HCT116 (cell line): Measurements from ENCODE around the gene ARHGDIG. TPM values are rescaled to one million over a fixed set of nuclear protein-coding genes. Genes with fewer than 3 reads are reported as not detected.

Source experiments
- ATAC-seq: fragments of 200-7000 bp; cut with Tn5 transposase; 2 replicates; pipeline ENCODE4 v1.9.1; 2020; ENCODE audit warnings: mild to moderate bottlenecking, moderate library complexity
- BruUV-seq: library from RNA; stranded (reverse); fragments of 400-500 nt; replicated peaks from 2 replicates; lab custom pipeline; 2021; lab: Mats Ljungman, UMichigan
- CTCF ChIA-PET: fragments of 300-600 bp; sonication (Branson Sonifier 250); formaldehyde crosslinking; loops from one replicate; lab custom pipeline; 2021; ENCODE audit warnings: antibody characterized with exemption; lab: Charles Lee
- POLR2A ChIA-PET: fragments of 300-600, 350-600 bp; sonication (Branson Sonifier 250); formaldehyde crosslinking; loops from one replicate; lab custom pipeline; 2021; ENCODE audit warnings: antibody characterized with exemption; lab: Charles Lee
- RAD21 ChIA-PET, 2 experiments: fragments of 300-600 bp; sonication (Branson Sonifier 250); formaldehyde crosslinking; loops; one replicate each; lab custom pipeline; 2023; ENCODE audit warnings: low total read pairs in 2 of 2; ENCODE audit not compliant: uncharacterized antibody in 2 of 2, unreplicated experiment in 2 of 2, low non-redundant PET in 1 of 2; lab: Charles Lee
- DNase-seq: peaks from one replicate; pipeline ENCODE4 v3.0.0-alpha.2; 2010; ENCODE audit warnings: low read depth, low spot score
- H2AFZ ChIP-seq: fragments of 200-600 bp; shearing (Covaris generic), sonication (generic); 2 replicates; pipeline ENCODE4 v1.6.1; 2017; ENCODE audit warnings: low read depth, mixed run types, mixed read lengths, antibody characterized with exemption, low read length; ENCODE audit not compliant: poor library complexity, severe bottlenecking
- H3K27ac ChIP-seq: 2 replicates; pipeline ENCODE4 v1.5.1; 2012; ENCODE audit warnings: low read depth, low read length
- H3K27me3 ChIP-seq: fragments of 200-600 bp; sonication (generic); 2 replicates; pipeline ENCODE4 v1.6.1; 2016; ENCODE audit warnings: mixed run types, low read length, mixed read lengths; ENCODE audit not compliant: insufficient read depth
- H3K36me3 ChIP-seq, 2 experiments: fragments of 200-500 bp in 1 of 2; fragments of 200-600 bp in 1 of 2; sonication (Bioruptor generic) in 1 of 2; sonication (generic) in 1 of 2; 2 replicates each; pipeline versions ENCODE4 v1.5.1 to v1.6.1; 2014 to 2016; ENCODE audit warnings: low read length in 2 of 2, inconsistent platforms in 1 of 2, mixed read lengths in 1 of 2, mixed run types in 1 of 2; ENCODE audit not compliant: insufficient read depth in 2 of 2, control insufficient read depth in 1 of 2
- H3K4me1 ChIP-seq, 2 experiments: fragments of 200-600 bp in 1 of 2; sonication (generic) in 1 of 2; 2 replicates each; pipeline versions ENCODE4 v1.5.1 to v1.6.1; 2012 to 2017; ENCODE audit warnings: low read length in 2 of 2, inconsistent platforms in 1 of 2, mild to moderate bottlenecking in 1 of 2, mixed read lengths in 1 of 2, mixed run types in 1 of 2, moderate library complexity in 1 of 2; ENCODE audit not compliant: insufficient read depth in 2 of 2, control insufficient read depth in 1 of 2
- H3K4me2 ChIP-seq: fragments of 200-600 bp; sonication (generic); 2 replicates; pipeline ENCODE4 v1.6.1; 2017; ENCODE audit warnings: mixed run types, low read length, mixed read lengths
- H3K4me3 ChIP-seq, 2 experiments: fragments of 200-600 bp in 1 of 2; sonication (generic) in 1 of 2; replicated peaks in 1 of 2; 2 replicates each; pipeline ENCODE4 v1.5.1; 2011 to 2016; ENCODE audit warnings: low read length in 2 of 2, control low read depth in 1 of 2, low read depth in 1 of 2, mild to moderate bottlenecking in 1 of 2, mixed read lengths in 1 of 2, mixed run types in 1 of 2
- H3K79me2 ChIP-seq: fragments of 200-600 bp; sonication (generic); 2 replicates; pipeline ENCODE4 v1.6.1; 2017; ENCODE audit warnings: mild to moderate bottlenecking, mixed run types, low read length, moderate library complexity, mixed read lengths; ENCODE audit not compliant: insufficient read depth
- H3K9ac ChIP-seq: fragments of 200-600 bp; sonication (generic); 2 replicates; pipeline ENCODE4 v1.6.1; 2016; ENCODE audit warnings: low read length, mixed read lengths
- H3K9me2 ChIP-seq: fragments of 200-600 bp; sonication (generic), shearing (Covaris generic); 2 replicates; pipeline ENCODE4 v1.6.1; 2017; ENCODE audit warnings: mixed run types, mild to moderate bottlenecking, moderate library complexity; ENCODE audit not compliant: insufficient read depth
- H3K9me3 ChIP-seq, 2 experiments: fragments of 200-500 bp in 1 of 2; fragments of 200-600 bp in 1 of 2; sonication (Bioruptor generic) in 1 of 2; sonication (generic) in 1 of 2; 2 replicates each; pipeline ENCODE4 v1.6.1; 2014 to 2017; ENCODE audit warnings: low read length in 2 of 2, mixed read lengths in 2 of 2, inconsistent platforms in 1 of 2, low read depth in 1 of 2, mild to moderate bottlenecking in 1 of 2, mixed run types in 1 of 2, moderate library complexity in 1 of 2; ENCODE audit not compliant: control insufficient read depth in 1 of 2, insufficient read depth in 1 of 2
- H4K20me1 ChIP-seq: fragments of 200-600 bp; sonication (generic), shearing (Covaris generic); 2 replicates; pipeline ENCODE4 v1.6.1; 2017; ENCODE audit warnings: mixed run types, mild to moderate bottlenecking, moderate library complexity; ENCODE audit not compliant: insufficient read depth
- ATF3 ChIP-seq: IDR thresholded peaks from 2 replicates; pipeline ENCODE4 v1.6.1; 2012
- ELF1 ChIP-seq: IDR thresholded peaks from 2 replicates; pipeline ENCODE4 v1.6.1; 2012; ENCODE audit warnings: low read depth, borderline replicate concordance
- FOSL1 ChIP-seq: IDR thresholded peaks from 2 replicates; pipeline ENCODE4 v1.6.1; 2012; ENCODE audit warnings: low read depth
- MAX ChIP-seq: IDR thresholded peaks from 2 replicates; pipeline ENCODE4 v1.6.1; 2012
- REST ChIP-seq: IDR thresholded peaks from 2 replicates; pipeline ENCODE4 v1.6.1; 2012; ENCODE audit warnings: low read depth
- TCF7L2 ChIP-seq: IDR thresholded peaks from 2 replicates; pipeline ENCODE4 v1.7.0; 2011; ENCODE audit warnings: borderline replicate concordance, inconsistent platforms; ENCODE audit not compliant: insufficient read depth, insufficient read length; ENCODE audit errors: extremely low read depth
- YY1 ChIP-seq: IDR thresholded peaks from 2 replicates; pipeline ENCODE4 v1.6.1; 2011; ENCODE audit warnings: low read length, low read depth, moderate library complexity, mild to moderate bottlenecking; ENCODE audit not compliant: insufficient replicate concordance; ENCODE audit errors: extremely low read depth
- ZBTB33 ChIP-seq: IDR thresholded peaks from 2 replicates; pipeline ENCODE4 v1.6.1; 2011; ENCODE audit warnings: mild to moderate bottlenecking, low read length, moderate library complexity; ENCODE audit not compliant: insufficient replicate concordance; ENCODE audit errors: extremely low read depth
- intact Hi-C: fragments of 100-400 bp; cut with micrococcal nuclease; formaldehyde crosslinking; loops from 2 replicates; pipeline ENCODE4 v1.10.0; 2022
- total RNA-seq: library from RNA; stranded (reverse); gene quantifications from one replicate; pipeline ENCODE4 v1.2.1, GENCODE V29; 2021; ENCODE audit not compliant: unreplicated experiment

Gene ARHGDIG
- total RNA-seq, 1 experiment from 2014 or later = not detected

- TF ChIP-seq TCF7L2 (no peak), ZBTB33 (no peak), YY1 (no peak), ATF3 (no peak), FOSL1 (no peak)
Measured at GRCh38 chr16:262121-262745, 18.2 kb upstream of the ARHGDIG start (continued).

GRCh38 chr16:263182-263774 is 17.1 kb upstream of the ARHGDIG start:
- Histone ChIP-seq H3K36me3 (no peaks in the 10 kb centered on the region), H3K27ac (no peak overlapping the region), H3K4me3 (no peak overlapping the region), H3K9me3 (no peaks in the 10 kb centered on the region), H4K20me1 (no peaks in the 10 kb centered on the region), H3K79me2 (no peaks in the 10 kb centered on the region), H3K9ac (no peak overlapping the region), H3K4me2 (no peak overlapping the region), H3K9me2 (no peaks in the 10 kb centered on the region), H2AFZ (no peak overlapping the region), H3K27me3 (no peaks in the 10 kb centered on the region), H3K4me1 (no peaks in the 10 kb centered on the region)
- TF ChIP-seq REST (no peak), ELF1 (no peak), MAX (no peak), YY1 (no peak), TCF7L2 (no peak)
- no peak for DNase-seq
- no peak for ATAC-seq
- ChIA-PET RAD21 (no interaction called here), POLR2A (no interaction called here), CTCF (no interaction called here)
- no TSS peak for BruUV-seq
- intact Hi-C loops = no loop called here
